ENCODE data around the gene DNAH14.
A peak's percentile ranks its signal among the peaks of the same experiment; 100 is the strongest.

Gene DNAH14

DNA sequence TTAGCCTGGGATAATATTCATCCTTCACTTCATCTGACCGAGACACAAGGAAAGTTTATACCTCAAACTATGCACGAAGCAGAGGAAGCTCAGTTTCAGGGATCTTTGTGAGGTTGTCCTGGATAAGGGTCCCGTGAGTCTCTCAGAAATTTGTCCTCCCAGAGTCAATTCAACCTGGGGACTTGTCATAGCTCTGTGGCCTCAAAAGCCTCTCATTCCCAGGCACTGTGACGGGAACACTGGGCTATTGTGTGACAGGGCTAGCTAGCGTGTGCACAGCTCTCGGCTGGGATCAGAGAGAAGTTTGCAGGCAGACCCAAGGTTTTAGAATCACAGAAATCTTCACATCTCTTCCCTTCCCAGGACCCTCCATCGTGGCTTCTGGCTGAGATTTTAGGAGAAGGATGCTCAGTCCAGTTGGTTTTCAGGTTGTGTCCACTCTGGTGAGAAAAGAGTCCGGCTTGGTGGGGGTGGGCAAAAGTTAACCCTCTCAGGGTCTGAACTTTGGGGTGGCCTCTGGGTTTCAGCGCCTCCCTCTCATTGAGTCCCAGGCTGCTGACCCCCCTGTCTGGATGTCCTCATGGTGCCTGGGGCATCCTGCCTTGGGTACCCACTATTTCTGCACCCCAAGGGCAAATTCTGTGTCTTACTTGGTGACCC, 518.8 kb downstream of the DNAH14 start:
- DNase-seq, result peak in 30 of 58 donors; percentile 9 to 75 (median 40)
